HEK293 (cell line): ENCODE results near the gene LZTR1.

Experiments
- CTCF ChIA-PET: fragments of 350-600 bp; formaldehyde crosslinking; extraction: SDS; loops from one replicate; lab custom pipeline; 2021; ENCODE audit warnings: antibody characterized with exemption; lab: Yijun Ruan, JAX
- POLR2A ChIA-PET: fragments of 300-600 bp; formaldehyde crosslinking; extraction: SDS; loops from one replicate; lab custom pipeline; 2020; ENCODE audit warnings: antibody characterized with exemption, inconsistent platforms; lab: Yijun Ruan, JAX
- H3K27ac ChIP-seq: fragments of 200-500 bp; sonication (Bioruptor generic); 2 replicates; pipeline ENCODE4 v1.5.1; 2014; ENCODE audit warnings: low read depth, low read length, control low read depth, inconsistent platforms; ENCODE audit errors: extremely low read depth
- H3K36me3 ChIP-seq, 2 experiments: fragments of 200-500 bp in 1 of 2; sonication (Bioruptor generic) in 1 of 2; 1 replicate in 1 of 2; 2 replicates in 1 of 2; pipeline ENCODE4 v1.5.1; 2014 to 2017; ENCODE audit warnings: inconsistent platforms in 2 of 2, low read length in 2 of 2; ENCODE audit not compliant: control insufficient read depth in 2 of 2, insufficient read depth in 1 of 2
- H3K4me1 ChIP-seq: fragments of 200-500 bp; sonication (Bioruptor generic); 2 replicates; pipeline ENCODE4 v1.5.1; 2014; ENCODE audit warnings: mild to moderate bottlenecking, low read length, inconsistent platforms; ENCODE audit not compliant: control insufficient read depth, insufficient read depth
- H3K4me3 ChIP-seq: 2 replicates; pipeline ENCODE4 v1.5.1; 2011; ENCODE audit warnings: low read depth, mild to moderate bottlenecking, control low read depth, low read length, moderate library complexity
- H3K9me3 ChIP-seq: fragments of 200-500 bp; sonication (Bioruptor generic); 2 replicates; pipeline ENCODE4 v1.5.1; 2014; ENCODE audit warnings: low read depth, low read length, inconsistent platforms; ENCODE audit not compliant: control insufficient read depth, insufficient read depth
- GLI2 ChIP-seq: fragments of 450-650 bp; formaldehyde crosslinking; IDR thresholded peaks from 2 replicates; pipeline ENCODE4; 2017; ENCODE audit warnings: missing biosample characterization, missing genetic modification characterization, low read depth, borderline replicate concordance
- KLF8 ChIP-seq: fragments of 450-650 bp; formaldehyde crosslinking; IDR thresholded peaks from 2 replicates; pipeline ENCODE4 v1.5.1; 2016; ENCODE audit warnings: missing biosample characterization, missing genetic modification characterization
- ZBTB7A ChIP-seq: fragments of 450-650 bp; formaldehyde crosslinking; IDR thresholded peaks from 2 replicates; pipeline ENCODE4 v1.5.1; 2016; ENCODE audit warnings: low read depth, missing biosample characterization, missing genetic modification characterization
- ZNF335 ChIP-seq: fragments of 450-650 bp; formaldehyde crosslinking; conservative IDR thresholded peaks from 2 replicates; pipeline ENCODE4 v1.5.1; 2016; ENCODE audit warnings: missing biosample characterization, missing genetic modification characterization
- ZNF423 ChIP-seq: fragments of 450-650 bp; formaldehyde crosslinking; IDR thresholded peaks from 2 replicates; pipeline ENCODE4 v1.5.1; 2016; ENCODE audit warnings: missing biosample characterization, missing genetic modification characterization
- ZNF449 ChIP-seq: fragments of 450-650 bp; formaldehyde crosslinking; IDR thresholded peaks from 2 replicates; pipeline ENCODE4 v1.5.1; 2017; ENCODE audit warnings: missing biosample characterization, mild to moderate bottlenecking, missing genetic modification characterization, moderate library complexity
- ZNF473 ChIP-seq: fragments of 450-650 bp; formaldehyde crosslinking; IDR thresholded peaks from 2 replicates; pipeline ENCODE4 v1.5.1; 2017; ENCODE audit warnings: missing biosample characterization, missing genetic modification characterization
- ZNF585B ChIP-seq: fragments of 450-650 bp; formaldehyde crosslinking; IDR thresholded peaks from 2 replicates; pipeline ENCODE4 v1.5.1; 2016; ENCODE audit warnings: missing biosample characterization, missing genetic modification characterization
- ZNF600 ChIP-seq: fragments of 450-650 bp; formaldehyde crosslinking; IDR thresholded peaks from 2 replicates; pipeline ENCODE4 v1.5.1; 2016; ENCODE audit warnings: missing biosample characterization, missing genetic modification characterization
- ZNF624 ChIP-seq: fragments of 450-650 bp; formaldehyde crosslinking; IDR thresholded peaks from 2 replicates; pipeline ENCODE4 v1.5.1; 2017; ENCODE audit warnings: missing biosample characterization, missing genetic modification characterization
- ZNF692 ChIP-seq: fragments of 450-650 bp; formaldehyde crosslinking; IDR thresholded peaks from 2 replicates; pipeline ENCODE4 v1.5.1; 2016; ENCODE audit warnings: missing biosample characterization, missing genetic modification characterization
- ZNF707 ChIP-seq: fragments of 450-650 bp; formaldehyde crosslinking; IDR thresholded peaks from 2 replicates; pipeline ENCODE4 v1.5.1; 2016; ENCODE audit warnings: missing biosample characterization, missing genetic modification characterization
- ZNF747 ChIP-seq: fragments of 450-650 bp; formaldehyde crosslinking; IDR thresholded peaks from 2 replicates; pipeline ENCODE4 v1.5.1; 2016; ENCODE audit warnings: missing biosample characterization, missing genetic modification characterization
- ZNF768 ChIP-seq: fragments of 450-650 bp; formaldehyde crosslinking; IDR thresholded peaks from 2 replicates; pipeline ENCODE4 v1.5.1; 2018; ENCODE audit warnings: missing biosample characterization, mild to moderate bottlenecking, missing genetic modification characterization
- TF ChIP-seq, protein P1 (sequence below): fragments of 450-650 bp; formaldehyde crosslinking; IDR thresholded peaks from 2 replicates; pipeline ENCODE4 v1.5.1; 2017; ENCODE audit warnings: missing biosample characterization, missing genetic modification characterization
- TF ChIP-seq, protein P2 (sequence below): fragments of 450-650 bp; formaldehyde crosslinking; IDR thresholded peaks from 2 replicates; pipeline ENCODE4 v1.5.1; 2016; ENCODE audit warnings: missing biosample characterization, missing genetic modification characterization

Gene LZTR1

GRCh38 chr22:20957683-20958431, 24.2 kb upstream of the LZTR1 start:
- ChIA-PET POLR2A (interaction anchor here (0.6 to 1.5 kb wide), 3 partner anchors 20 to 29 kb away, joined by 3 to 7 read pairs (median 4); partner anchors contain the start of gene LZTR1), CTCF (interaction anchor here (0.5 to 3.5 kb wide), 7 partner anchors 10 to 666 kb away, joined by 3 to 22 read pairs (median 5); partner anchors contain the start of gene AIFM3)
- no peaks in the 10 kb centered on the region for H3K9me3 ChIP-seq
- H3K36me3 ChIP-seq = peaks cover 0 to 16% of the 10 kb centered on the region in 2 experiments; a peak in 2 of 3 replicates
- no peak overlapping the region for H3K27ac ChIP-seq
- no peaks in the 10 kb centered on the region for H3K4me1 ChIP-seq
- peak overlapping the region; percentile 50 for H3K4me3 ChIP-seq
- TF ChIP-seq ZNF473 (tag by site-specific recombination) (no peak), ZNF449 (tag by site-specific recombination) (no peak), ZNF624 (tag by site-specific recombination) (no peak), ZNF335 (no peak), ZNF707 (tag by site-specific recombination) (no peak), KLF8 (tag by site-specific recombination) (no peak), ZNF768 (tag by site-specific recombination) (no peak), GLI2 (tag by site-specific recombination) (no peak), ZNF423 (no peak), ZNF600 (tag by site-specific recombination) (no peak), ZNF692 (tag by site-specific recombination) (no peak), ZBTB7A (no peak), ZNF585B (tag by site-specific recombination) (no peak), ZNF747 (tag by site-specific recombination) (no peak)
- TF ChIP-seq, protein P1, sequence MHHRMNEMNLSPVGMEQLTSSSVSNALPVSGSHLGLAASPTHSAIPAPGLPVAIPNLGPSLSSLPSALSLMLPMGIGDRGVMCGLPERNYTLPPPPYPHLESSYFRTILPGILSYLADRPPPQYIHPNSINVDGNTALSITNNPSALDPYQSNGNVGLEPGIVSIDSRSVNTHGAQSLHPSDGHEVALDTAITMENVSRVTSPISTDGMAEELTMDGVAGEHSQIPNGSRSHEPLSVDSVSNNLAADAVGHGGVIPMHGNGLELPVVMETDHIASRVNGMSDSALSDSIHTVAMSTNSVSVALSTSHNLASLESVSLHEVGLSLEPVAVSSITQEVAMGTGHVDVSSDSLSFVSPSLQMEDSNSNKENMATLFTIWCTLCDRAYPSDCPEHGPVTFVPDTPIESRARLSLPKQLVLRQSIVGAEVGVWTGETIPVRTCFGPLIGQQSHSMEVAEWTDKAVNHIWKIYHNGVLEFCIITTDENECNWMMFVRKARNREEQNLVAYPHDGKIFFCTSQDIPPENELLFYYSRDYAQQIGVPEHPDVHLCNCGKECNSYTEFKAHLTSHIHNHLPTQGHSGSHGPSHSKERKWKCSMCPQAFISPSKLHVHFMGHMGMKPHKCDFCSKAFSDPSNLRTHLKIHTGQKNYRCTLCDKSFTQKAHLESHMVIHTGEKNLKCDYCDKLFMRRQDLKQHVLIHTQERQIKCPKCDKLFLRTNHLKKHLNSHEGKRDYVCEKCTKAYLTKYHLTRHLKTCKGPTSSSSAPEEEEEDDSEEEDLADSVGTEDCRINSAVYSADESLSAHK (tag by site-specific recombination) = no peak
- TF ChIP-seq, protein P2, sequence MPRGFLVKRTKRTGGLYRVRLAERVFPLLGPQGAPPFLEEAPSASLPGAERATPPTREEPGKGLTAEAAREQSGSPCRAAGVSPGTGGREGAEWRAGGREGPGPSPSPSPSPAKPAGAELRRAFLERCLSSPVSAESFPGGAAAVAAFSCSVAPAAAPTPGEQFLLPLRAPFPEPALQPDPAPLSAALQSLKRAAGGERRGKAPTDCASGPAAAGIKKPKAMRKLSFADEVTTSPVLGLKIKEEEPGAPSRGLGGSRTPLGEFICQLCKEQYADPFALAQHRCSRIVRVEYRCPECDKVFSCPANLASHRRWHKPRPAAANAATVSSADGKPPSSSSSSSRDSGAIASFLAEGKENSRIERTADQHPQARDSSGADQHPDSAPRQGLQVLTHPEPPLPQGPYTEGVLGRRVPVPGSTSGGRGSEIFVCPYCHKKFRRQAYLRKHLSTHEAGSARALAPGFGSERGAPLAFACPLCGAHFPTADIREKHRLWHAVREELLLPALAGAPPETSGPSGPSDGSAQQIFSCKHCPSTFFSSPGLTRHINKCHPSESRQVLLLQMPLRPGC (tag by site-specific recombination) = no peak
